Fibroblast of mammary gland (primary cell): ENCODE data around the gene RTP1.
"Not testable (repeated sequence)": the region's sequence is repeated elsewhere in the genome, so short reads cannot be mapped to it uniquely, and the experiment has no call there.

Experiments
- DNase-seq: peaks from one replicate; pipeline ENCODE4 v3.0.0-alpha.2; 2010; ENCODE audit warnings: low read depth
- H3K4me3 ChIP-seq: 2 replicates; pipeline ENCODE4 v1.5.1; 2011; ENCODE audit warnings: low read depth, mild to moderate bottlenecking, low read length, moderate library complexity; ENCODE audit not compliant: control insufficient read depth
- CTCF ChIP-seq: conservative IDR thresholded peaks from 2 replicates; pipeline ENCODE4 v1.5.1; 2011; ENCODE audit warnings: low read depth, low read length, inconsistent platforms; ENCODE audit not compliant: control insufficient read depth, insufficient read depth

The RTP1 gene

GRCh38 chr3:187196573-187197334 lies 532 bp upstream of the RTP1 start:
- TF ChIP-seq CTCF = no peak
- no peak overlapping the region for H3K4me3 ChIP-seq
- no peak for DNase-seq

- H3K4me3 ChIP-seq = no peak overlapping the region
- DNase-seq = no peak
- no peak for TF ChIP-seq CTCF
Observed at GRCh38 chr3:187198490-187198889, 1.2 kb downstream of the RTP1 start.

- not testable (repeated sequence) for H3K4me3 ChIP-seq, DNase-seq
Observed at GRCh38 chr3:187199463-187200050, 2.3 kb downstream of the RTP1 start.

GRCh38 chr3:187205683-187206082 lies 8.4 kb downstream of the RTP1 start:
- no peak for DNase-seq
- no peak overlapping the region for H3K4me3 ChIP-seq
- TF ChIP-seq CTCF = no peak

GRCh38 chr3:187207062-187207461 lies 9.8 kb downstream of the RTP1 start:
- no peak for DNase-seq
- no peak for TF ChIP-seq CTCF
- no peak overlapping the region for H3K4me3 ChIP-seq

- no peak for DNase-seq
- no peak overlapping the region for H3K4me3 ChIP-seq
- no peak for TF ChIP-seq CTCF
Observed at GRCh38 chr3:187207624-187208023, 10.3 kb downstream of the RTP1 start.

- H3K4me3 ChIP-seq = no peak overlapping the region
- TF ChIP-seq CTCF = no peak
- DNase-seq = peak; percentile 62
Observed at GRCh38 chr3:187208159-187208558, 10.9 kb downstream of the RTP1 start.
